ENCODE measurements around the gene MTHFR. TPM values are rescaled to one million over a fixed set of nuclear protein-coding genes. Genes with fewer than 3 reads are reported as not detected.
A peak's percentile ranks its signal among the peaks of the same experiment; 100 is the strongest.

The MTHFR gene
- 19.4 to 23.4 TPM (median 22.6 TPM) in 3 replicates for total RNA-seq (2021)
- Bru-seq, nascent RNA: percentile 64 among the genes with signal in this experiment
- long read RNA-seq, experiment 1, full-length matches to known transcripts: 9 of 35 reads
- long read RNA-seq, experiment 1, partial matches to known transcripts: 5 of 35 reads
- long read RNA-seq, experiment 1, other reads (novel, unspliced or antisense): 21 of 35 reads
- long read RNA-seq, experiment 2, partial matches to known transcripts: 5 of 11 reads
- long read RNA-seq, experiment 2, other reads (novel, unspliced or antisense): 6 of 11 reads
- long read RNA-seq, experiment 3, full-length matches to known transcripts: 3 of 5 reads
- long read RNA-seq, experiment 3, partial matches to known transcripts: 0 of 5 reads
- long read RNA-seq, experiment 3, other reads (novel, unspliced or antisense): 2 of 5 reads

GRCh38 chr1:11805422-11806306 lies at the start of gene MTHFR, which contains the start of gene CLCN6:
MTHFR (minus strand) TSS chr1:11805964; CDS start chr1:11803116, 2,848 bp downstream.
CLCN6 (plus strand) TSS chr1:11806191; CDS start chr1:11806263, 72 bp downstream.
- Mint-ChIP-seq H3K4me3 (peak within 1 kb of the TSS; percentile 99), H3K9me3 (no peaks in the 10 kb centered on the region), H3K4me1 (peaks cover 57% of the 10 kb centered on the region), H3K27me3 (ENCODE audit: low read depth) (no peaks in the 10 kb centered on the region), H3K36me3 (peaks cover 25% of the 10 kb centered on the region), H3K27ac (peak within 1 kb of the TSS; percentile 99)
- ATAC-seq: peak; percentile 83
- CTCF ChIA-PET: interaction anchor here (1.2 to 4.3 kb wide), 6 partner anchors 19 to 161 kb away, joined by 3 to 98 read pairs (median 5); no protein-coding TSS in a partner anchor
- POLR2A ChIA-PET: interaction anchor here (0.6 to 1.5 kb wide), 4 partner anchors 19 to 487 kb away, joined by 3 to 8 read pairs (median 4); partner anchors contain the start of gene PLOD1
- DNase-seq (ENCODE audit: low spot score): peak; percentile 100
- TF ChIP-seq ZNF512 (CRISPR knock-in tag; IDR thresholded peaks at IDR 0.05; ENCODE audit: borderline replicate concordance) (0 out of 2 replicates have a peak, but pooled peaks have one; percentile 39), CDX4 (CRISPR knock-in tag; IDR thresholded peaks at IDR 0.05; ENCODE audit: borderline replicate concordance) (no peak), STAT6 (CRISPR knock-in tag; conservative IDR thresholded peaks at IDR 0.05; ENCODE audit: low read depth) (no peak), NR3C1 (CRISPR knock-in tag; conservative IDR thresholded peaks at IDR 0.05; ENCODE audit: low read depth) (no peak), FOXK1 (CRISPR knock-in tag; IDR thresholded peaks at IDR 0.05) (peak; percentile 86), NFYB (CRISPR knock-in tag; conservative IDR thresholded peaks at IDR 0.05; ENCODE audit: low read depth) (peak; percentile 68), ZBTB21 (CRISPR knock-in tag; IDR thresholded peaks at IDR 0.05; ENCODE audit: borderline replicate concordance) (no peak), ESRRA (CRISPR knock-in tag; IDR thresholded peaks at IDR 0.05; ENCODE audit: borderline replicate concordance) (no peak), EMX1 (CRISPR knock-in tag; IDR thresholded peaks at IDR 0.05) (no peak), HMGA2 (CRISPR knock-in tag; IDR thresholded peaks at IDR 0.05) (no peak), SOX15 (CRISPR knock-in tag; IDR thresholded peaks at IDR 0.05) (no peak), ZNF281 (CRISPR knock-in tag; IDR thresholded peaks at IDR 0.05) (peak; percentile 55; the same call in 1 of the 2 replicates), ZNF416 (CRISPR knock-in tag; IDR thresholded peaks at IDR 0.05) (no peak), ZNF532 (CRISPR knock-in tag; IDR thresholded peaks at IDR 0.05; ENCODE audit: borderline replicate concordance) (no peak), AFF4 (CRISPR knock-in tag; IDR thresholded peaks at IDR 0.05; ENCODE audit: borderline replicate concordance) (no peak)

Data from WTC11 (cell line).